Endothelial cell (in vitro differentiated cells): Measurements from ENCODE around the gene C4orf33. TPM values are rescaled to one million over a fixed set of nuclear protein-coding genes. Genes with fewer than 3 reads are reported as not detected.

ENCODE experiments used
- DNase-seq: peaks from one replicate; pipeline ENCODE4 v3.0.0; 2021; ENCODE audit warnings: low spot score
- H3K27ac Mint-ChIP-seq: one replicate; pipeline ENCODE4 v1.8.0; 2021; ENCODE audit warnings: mixed read lengths, inconsistent platforms; ENCODE audit not compliant: unreplicated experiment
- H3K27me3 Mint-ChIP-seq: one replicate; pipeline ENCODE4 v1.8.0; 2021; ENCODE audit warnings: mild to moderate bottlenecking, moderate library complexity, mixed read lengths, inconsistent platforms; ENCODE audit not compliant: unreplicated experiment
- H3K36me3 Mint-ChIP-seq: one replicate; pipeline ENCODE4 v1.8.0; 2021; ENCODE audit warnings: mild to moderate bottlenecking, low read depth, mixed read lengths, inconsistent platforms; ENCODE audit not compliant: unreplicated experiment
- H3K4me1 Mint-ChIP-seq: one replicate; pipeline ENCODE4 v1.8.0; 2021; ENCODE audit warnings: mild to moderate bottlenecking, mixed read lengths, inconsistent platforms; ENCODE audit not compliant: unreplicated experiment
- H3K4me3 Mint-ChIP-seq: one replicate; pipeline ENCODE4 v1.8.0; 2021; ENCODE audit warnings: mild to moderate bottlenecking, mixed read lengths, inconsistent platforms; ENCODE audit not compliant: unreplicated experiment
- H3K9me3 Mint-ChIP-seq: one replicate; pipeline ENCODE4 v1.8.0; 2021; ENCODE audit warnings: mixed read lengths, inconsistent platforms; ENCODE audit not compliant: unreplicated experiment
- CTCF ChIP-seq: fragments of 200-600 bp; sonication (generic); IDR thresholded peaks from one replicate; pipeline ENCODE4 v1.5.0; 2021; ENCODE audit warnings: antibody characterized with exemption; ENCODE audit not compliant: unreplicated experiment
- total RNA-seq: library from RNA; stranded (reverse); fragmentation: NEBNext Ultra II Directional; extraction: Animal tissue kit (Norgen Biotek cat#: 25700); gene quantifications from one replicate; pipeline ENCODE4 v1.2.1, GENCODE V29; 2021; ENCODE audit not compliant: unreplicated experiment

Gene C4orf33
- total RNA-seq, 1 donor from 2014 or later, result 15.9 TPM

GRCh38 chr4:129109965-129110824 lies 14.2 kb downstream of the C4orf33 start:
- H3K27me3 Mint-ChIP-seq, result peaks cover 3% of the 10 kb centered on the region
- H3K4me3 Mint-ChIP-seq, result no peak overlapping the region
- TF ChIP-seq CTCF, result no peak
- no peak for DNase-seq
- H3K36me3 Mint-ChIP-seq, result peaks cover 7% of the 10 kb centered on the region
- H3K4me1 Mint-ChIP-seq, result peaks cover 17% of the 10 kb centered on the region
- no peak overlapping the region for H3K27ac Mint-ChIP-seq
- no peaks in the 10 kb centered on the region for H3K9me3 Mint-ChIP-seq

- Mint-ChIP-seq H3K9me3 (no peaks in the 10 kb centered on the region), H3K27ac (no peak overlapping the region), H3K36me3 (peaks cover 7% of the 10 kb centered on the region), H3K4me1 (peaks cover 17% of the 10 kb centered on the region), H3K27me3 (peaks cover 3% of the 10 kb centered on the region), H3K4me3 (no peak overlapping the region)
- no peak for DNase-seq
- TF ChIP-seq CTCF, result no peak
These were observed 15.0 kb downstream of the C4orf33 start for GRCh38 chr4:129110931-129111330.

GRCh38 chr4:129111919-129112318 lies 16.0 kb downstream of the C4orf33 start:
- Mint-ChIP-seq H3K4me3 (no peak overlapping the region), H3K27me3 (peaks cover 3% of the 10 kb centered on the region), H3K9me3 (no peaks in the 10 kb centered on the region), H3K36me3 (peaks cover 7% of the 10 kb centered on the region), H3K4me1 (peaks cover 17% of the 10 kb centered on the region), H3K27ac (no peak overlapping the region)
- no peak for TF ChIP-seq CTCF
- no peak for DNase-seq

- H3K4me1 Mint-ChIP-seq, result peaks cover 17% of the 10 kb centered on the region
- no peak overlapping the region for H3K27ac Mint-ChIP-seq
- H3K9me3 Mint-ChIP-seq, result no peaks in the 10 kb centered on the region
- DNase-seq, result no peak
- no peak overlapping the region for H3K4me3 Mint-ChIP-seq
- TF ChIP-seq CTCF, result no peak
- peaks cover 5% of the 10 kb centered on the region for H3K27me3 Mint-ChIP-seq
- H3K36me3 Mint-ChIP-seq, result peaks cover 7% of the 10 kb centered on the region
These were observed 17.5 kb downstream of the C4orf33 start for GRCh38 chr4:129113434-129113833.

- Mint-ChIP-seq H3K27me3 (peaks cover 5% of the 10 kb centered on the region), H3K27ac (no peak overlapping the region), H3K9me3 (no peaks in the 10 kb centered on the region), H3K4me1 (peaks cover 17% of the 10 kb centered on the region), H3K4me3 (no peak overlapping the region), H3K36me3 (peaks cover 7% of the 10 kb centered on the region)
- TF ChIP-seq CTCF, result no peak
- DNase-seq, result no peak
These were observed 18.0 kb downstream of the C4orf33 start for GRCh38 chr4:129113919-129114318.
